ENCODE results near the gene FGD6. TPM values are rescaled to one million over a fixed set of nuclear protein-coding genes. Genes with fewer than 3 reads are reported as not detected.

The FGD6 gene
- total and polyA plus RNA-seq, 2 of the 4 experiments (the other 2 are of a cell fraction), result 2.6 to 9.5 TPM

DNA sequence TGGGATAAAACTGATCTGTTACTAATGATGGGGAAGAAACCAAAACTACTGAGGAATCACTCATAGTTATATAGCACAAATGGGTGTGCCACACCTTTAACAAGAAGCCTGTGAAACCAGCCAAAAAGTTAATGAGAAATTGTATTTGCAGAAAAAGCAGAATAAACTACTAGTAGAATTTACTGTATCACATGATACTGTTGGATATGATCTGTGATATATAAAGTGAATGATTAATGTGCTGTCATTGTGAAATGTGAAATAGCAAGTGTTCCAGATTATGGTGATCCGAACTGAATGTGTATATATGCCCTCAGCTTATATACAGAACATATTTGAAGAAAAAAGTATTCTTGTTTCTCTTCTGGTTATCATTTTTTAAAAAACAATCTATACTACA lies 30.8 kb upstream of the FGD6 start:
- Histone ChIP-seq H3K18ac (ENCODE audit: low read depth, low read length) (no peak overlapping the region; the same call in 1 of the 2 replicates), H3K4me1 (ENCODE audit: control insufficient read depth, insufficient read depth, low read length) (peaks cover 7% of the 10 kb centered on the region), H4K5ac (ENCODE audit: low read depth, low read length) (no peak overlapping the region), H2BK15ac (ENCODE audit: low read depth, low read length) (no peak overlapping the region), H2AK5ac (ENCODE audit: low read depth, low read length) (no peak overlapping the region), H4K8ac (ENCODE audit: low read depth in 2 of 2, low read length in 2 of 2) (no peak overlapping the region), H3K56ac (ENCODE audit: extremely low read depth, insufficient read depth, low read length) (no peak overlapping the region), H2AK9ac (replicated peaks; ENCODE audit: low read depth, low read length, poor library complexity) (no peak overlapping the region), H3K4me2 (ENCODE audit: low read depth, low read length) (no peak overlapping the region), H3K9me3 (ENCODE audit: control insufficient read depth, insufficient read depth, low read length) (no peaks in the 10 kb centered on the region), H3K9ac (ENCODE audit: low read depth, low read length) (no peak overlapping the region), H3K23ac (ENCODE audit: low read depth, low read length) (no peak overlapping the region), H2AFZ (replicated peaks; ENCODE audit: low read length, poor library complexity) (no peak overlapping the region), H3K14ac (replicated peaks; ENCODE audit: low read depth, low read length) (no peak overlapping the region), H3K4ac (ENCODE audit: low read depth, low read length) (no peak overlapping the region), H4K91ac (ENCODE audit: insufficient read depth, low read depth, low read length) (no peak overlapping the region), H3K9me1 (ENCODE audit: insufficient read depth, low read length) (peaks cover 9% of the 10 kb centered on the region), H3K4me3 (ENCODE audit: insufficient read depth, low read depth, low read length) (no peak overlapping the region), H2BK20ac (ENCODE audit: low read depth, low read length) (no peak overlapping the region), H3K27ac (ENCODE audit: insufficient read depth, low read length) (no peak overlapping the region), H3K79me1 (ENCODE audit: low read depth in 1 of 2, low read length in 2 of 2) (peaks cover 27 to 52% of the 10 kb centered on the region in 2 experiments), H2BK5ac (ENCODE audit: low read depth, low read length, poor library complexity, severe bottlenecking) (no peak overlapping the region), H2BK120ac (ENCODE audit: low read depth, low read length) (no peak overlapping the region), H3K36me3 (ENCODE audit: control insufficient read depth, insufficient read depth, low read length) (peaks cover 4% of the 10 kb centered on the region), H3K27me3 (ENCODE audit: control insufficient read depth, insufficient read depth, low read length) (no peaks in the 10 kb centered on the region), H4K20me1 (ENCODE audit: insufficient read depth, low read length) (peaks cover 3% of the 10 kb centered on the region; the same call in 1 of the 2 replicates)
- ChIA-PET CTCF (no interaction called here), POLR2A (ENCODE audit: unreplicated experiment) (no interaction called here)
- in situ Hi-C loops (cut with MboI; ENCODE audit: low sequenced_read_pairs) (no loop called here), dilution Hi-C loops (cut with HindIII; ENCODE audit: low sequenced_read_pairs, unreplicated experiment) (no loop called here), intact Hi-C loops (cut with micrococcal nuclease) (no loop called here)
- BruUV-seq (replicated peaks), result no TSS peak
- no CpG with 5 or more reads among the region's 1 CpG for WGBS, 2 experiments (ENCODE audit: extremely low coverage in 2 of 2, insufficient read length in 1 of 2)
- DNase-seq (no peak), ATAC-seq (ENCODE audit: low read depth) (no peak)
- no peak for TF ChIP-seq CHD1 (IDR thresholded peaks at IDR 0.05; ENCODE audit: low read depth, low read length)
- no peak for TF ChIP-seq SMC3 (IDR thresholded peaks at IDR 0.05; ENCODE audit: low read depth, low read length)
- no peak for TF ChIP-seq BHLHE40 (IDR thresholded peaks at IDR 0.05; ENCODE audit: low read depth, low read length)
- TF ChIP-seq RAD21 (IDR thresholded peaks at IDR 0.05; ENCODE audit: low read length), result no peak
- TF ChIP-seq, protein P1, sequence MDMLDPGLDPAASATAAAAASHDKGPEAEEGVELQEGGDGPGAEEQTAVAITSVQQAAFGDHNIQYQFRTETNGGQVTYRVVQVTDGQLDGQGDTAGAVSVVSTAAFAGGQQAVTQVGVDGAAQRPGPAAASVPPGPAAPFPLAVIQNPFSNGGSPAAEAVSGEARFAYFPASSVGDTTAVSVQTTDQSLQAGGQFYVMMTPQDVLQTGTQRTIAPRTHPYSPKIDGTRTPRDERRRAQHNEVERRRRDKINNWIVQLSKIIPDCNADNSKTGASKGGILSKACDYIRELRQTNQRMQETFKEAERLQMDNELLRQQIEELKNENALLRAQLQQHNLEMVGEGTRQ (IDR thresholded peaks at IDR 0.05; ENCODE audit: low read depth, low read length), result no peak
- no peak for TF ChIP-seq ELK1 (IDR thresholded peaks at IDR 0.05; ENCODE audit: borderline replicate concordance, low read depth, low read length)
- TF ChIP-seq, protein P2, sequence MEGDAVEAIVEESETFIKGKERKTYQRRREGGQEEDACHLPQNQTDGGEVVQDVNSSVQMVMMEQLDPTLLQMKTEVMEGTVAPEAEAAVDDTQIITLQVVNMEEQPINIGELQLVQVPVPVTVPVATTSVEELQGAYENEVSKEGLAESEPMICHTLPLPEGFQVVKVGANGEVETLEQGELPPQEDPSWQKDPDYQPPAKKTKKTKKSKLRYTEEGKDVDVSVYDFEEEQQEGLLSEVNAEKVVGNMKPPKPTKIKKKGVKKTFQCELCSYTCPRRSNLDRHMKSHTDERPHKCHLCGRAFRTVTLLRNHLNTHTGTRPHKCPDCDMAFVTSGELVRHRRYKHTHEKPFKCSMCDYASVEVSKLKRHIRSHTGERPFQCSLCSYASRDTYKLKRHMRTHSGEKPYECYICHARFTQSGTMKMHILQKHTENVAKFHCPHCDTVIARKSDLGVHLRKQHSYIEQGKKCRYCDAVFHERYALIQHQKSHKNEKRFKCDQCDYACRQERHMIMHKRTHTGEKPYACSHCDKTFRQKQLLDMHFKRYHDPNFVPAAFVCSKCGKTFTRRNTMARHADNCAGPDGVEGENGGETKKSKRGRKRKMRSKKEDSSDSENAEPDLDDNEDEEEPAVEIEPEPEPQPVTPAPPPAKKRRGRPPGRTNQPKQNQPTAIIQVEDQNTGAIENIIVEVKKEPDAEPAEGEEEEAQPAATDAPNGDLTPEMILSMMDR (conservative IDR thresholded peaks at IDR 0.05; ENCODE audit: low read depth, low read length), result no peak
- no peak for TF ChIP-seq FOS (IDR thresholded peaks at IDR 0.05; ENCODE audit: low read depth, low read length)
- no peak for TF ChIP-seq MAFK (IDR thresholded peaks at IDR 0.05; ENCODE audit: low read depth, low read length)
- no peak for TF ChIP-seq RCOR1 (IDR thresholded peaks at IDR 0.05; ENCODE audit: insufficient replicate concordance, low read length)
- TF ChIP-seq CEBPB (IDR thresholded peaks at IDR 0.05; ENCODE audit: low read depth, low read length), result no peak

Data from IMR-90 (cell line).